Uterus (tissue), 4 donors: ENCODE results near the gene VAMP2. TPM values are rescaled to one million over a fixed set of nuclear protein-coding genes. Genes with fewer than 3 reads are reported as not detected.

ENCODE experiments used
- DNase-seq, 2 donors: peaks; one replicate each; pipeline ENCODE4 v3.0.0-alpha.2; 2019 to 2020
- H3K27ac ChIP-seq, 2 donors: fragments of 200-600 bp; sonication (generic); 1 replicate in 1 of 2; 2 replicates in 1 of 2; pipeline ENCODE4 v1.5.1; 2016 to 2018
- H3K27me3 ChIP-seq, 2 donors: fragments of 200-600 bp; sonication (generic); one replicate each; pipeline ENCODE4 v1.5.1; 2018 to 2019; ENCODE audit warnings: control low read depth in 1 of 2
- H3K36me3 ChIP-seq, 2 donors: fragments of 200-600 bp; sonication (generic); one replicate each; pipeline ENCODE4 v1.5.1; 2019; ENCODE audit warnings: control low read depth in 1 of 2
- H3K4me1 ChIP-seq, 2 donors: fragments of 200-600 bp; sonication (generic); one replicate each; pipeline ENCODE4 v1.5.1; 2018 to 2019; ENCODE audit warnings: control low read depth in 1 of 2
- H3K4me3 ChIP-seq, 2 donors: fragments of 200-600 bp; sonication (generic); 1 replicate in 1 of 2; 2 replicates in 1 of 2; pipeline ENCODE4 v1.5.1; 2018 to 2019; ENCODE audit warnings: mild to moderate bottlenecking in 1 of 2
- H3K9me3 ChIP-seq, 2 donors: fragments of 200-600 bp; sonication (generic); one replicate each; pipeline ENCODE4 v1.5.1; 2019; ENCODE audit warnings: control low read depth in 1 of 2
- POLR2A ChIP-seq, 2 donors: fragments of 450-650 bp; IDR thresholded peaks; one replicate each; pipeline ENCODE4 v1.6.1; 2016; ENCODE audit warnings: antibody characterized with exemption in 2 of 2, mild to moderate bottlenecking in 1 of 2, moderate library complexity in 1 of 2
- intact Hi-C: fragments of 100-400 bp; cut with DNase I; formaldehyde crosslinking; loops from one replicate; pipeline ENCODE4 v1.15.1; 2023; ENCODE audit warnings: low total_unique reads
- total RNA-seq, 4 donors: library from RNA; depleted of rRNA in 3 of 4; stranded (reverse); fragments of >200 nt in 3 of 4; gene quantifications; one replicate each; pipeline versions ENCODE4 v1.1.0 to v1.2.4, GENCODE V29; 2014 to 2023
- TF ChIP-seq, protein P1 (sequence below), 4 experiments: fragments of 200-600 bp in 2 of 4; fragments of 450-650 bp in 2 of 4; sonication (generic) in 2 of 4; IDR thresholded peaks; one replicate each; pipeline ENCODE4 v1.5.1; 2016 to 2019; ENCODE audit warnings: antibody characterized with exemption in 4 of 4, mild to moderate bottlenecking in 2 of 4, moderate library complexity in 1 of 4
- donor health status: DM: yes; HTN: yes; CAD: no.

Gene VAMP2
- total RNA-seq, 4 donors from 2014 or later, result 6.7 to 150 (median 14.1) TPM

DNA sequence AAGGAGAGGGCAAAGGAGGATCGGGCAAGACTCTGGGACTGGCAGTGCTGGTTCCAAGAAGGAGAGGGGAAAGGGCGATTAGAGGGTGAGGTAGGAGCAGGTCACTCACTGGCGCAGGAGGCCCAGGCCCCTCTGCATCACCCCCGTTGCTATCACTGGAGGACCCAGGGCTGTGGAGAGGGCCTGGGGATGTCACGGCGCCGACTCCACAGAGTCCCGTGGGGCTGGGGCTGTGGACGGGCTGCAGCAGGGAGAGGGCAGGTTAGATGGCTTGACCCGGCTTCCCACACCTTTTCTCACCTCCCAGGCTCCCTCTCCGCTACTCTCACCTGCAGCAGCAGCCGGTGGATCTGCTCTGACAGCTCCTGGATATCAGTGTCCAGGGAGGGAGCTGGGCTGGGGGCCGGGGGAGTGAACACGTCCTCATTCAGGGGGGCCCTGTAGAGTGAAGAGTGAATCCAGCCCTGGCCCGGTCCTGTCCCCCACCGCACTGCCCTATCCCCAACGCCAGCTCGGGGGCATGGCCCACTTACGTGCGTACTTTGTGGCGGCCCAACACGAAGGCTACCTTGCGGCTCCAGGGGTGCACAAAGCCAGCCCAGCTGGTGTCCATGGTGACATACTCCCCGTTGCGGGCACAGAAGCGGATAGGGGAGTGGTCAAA is 15.5 kb downstream of the VAMP2 start:
- Histone ChIP-seq H3K4me1 (peaks cover 4 to 13% of the 10 kb centered on the region in 2 donors), H3K9me3 (no peaks in the 10 kb centered on the region), H3K4me3 (no peak overlapping the region), H3K27me3 (no peaks in the 10 kb centered on the region), H3K27ac (peak overlapping the region; percentile 10 to 66), H3K36me3 (no peaks in the 10 kb centered on the region)
- intact Hi-C loops, result no loop called here
- TF ChIP-seq POLR2A (IDR thresholded peaks at IDR 0.05), result no peak
- TF ChIP-seq, protein P1, sequence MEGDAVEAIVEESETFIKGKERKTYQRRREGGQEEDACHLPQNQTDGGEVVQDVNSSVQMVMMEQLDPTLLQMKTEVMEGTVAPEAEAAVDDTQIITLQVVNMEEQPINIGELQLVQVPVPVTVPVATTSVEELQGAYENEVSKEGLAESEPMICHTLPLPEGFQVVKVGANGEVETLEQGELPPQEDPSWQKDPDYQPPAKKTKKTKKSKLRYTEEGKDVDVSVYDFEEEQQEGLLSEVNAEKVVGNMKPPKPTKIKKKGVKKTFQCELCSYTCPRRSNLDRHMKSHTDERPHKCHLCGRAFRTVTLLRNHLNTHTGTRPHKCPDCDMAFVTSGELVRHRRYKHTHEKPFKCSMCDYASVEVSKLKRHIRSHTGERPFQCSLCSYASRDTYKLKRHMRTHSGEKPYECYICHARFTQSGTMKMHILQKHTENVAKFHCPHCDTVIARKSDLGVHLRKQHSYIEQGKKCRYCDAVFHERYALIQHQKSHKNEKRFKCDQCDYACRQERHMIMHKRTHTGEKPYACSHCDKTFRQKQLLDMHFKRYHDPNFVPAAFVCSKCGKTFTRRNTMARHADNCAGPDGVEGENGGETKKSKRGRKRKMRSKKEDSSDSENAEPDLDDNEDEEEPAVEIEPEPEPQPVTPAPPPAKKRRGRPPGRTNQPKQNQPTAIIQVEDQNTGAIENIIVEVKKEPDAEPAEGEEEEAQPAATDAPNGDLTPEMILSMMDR (IDR thresholded peaks at IDR 0.05), result no peak
- DNase-seq, result no peak

GRCh38 chr17:8146381-8147140 is 16.2 kb downstream of the VAMP2 start:
- peak overlapping the region; percentile 10 to 66 for H3K27ac ChIP-seq
- no peaks in the 10 kb centered on the region for H3K36me3 ChIP-seq
- H3K9me3 ChIP-seq, result no peaks in the 10 kb centered on the region
- H3K4me3 ChIP-seq, result no peak overlapping the region
- intact Hi-C loops, result no loop called here
- no peak for DNase-seq
- no peaks in the 10 kb centered on the region for H3K27me3 ChIP-seq
- peaks cover 4 to 13% of the 10 kb centered on the region in 2 donors for H3K4me1 ChIP-seq
- TF ChIP-seq, protein P1 (IDR thresholded peaks at IDR 0.05), result no peak
- no peak for TF ChIP-seq POLR2A (IDR thresholded peaks at IDR 0.05)

GRCh38 chr17:8145811-8146210 is 16.9 kb downstream of the VAMP2 start:
- no peak overlapping the region for H3K4me3 ChIP-seq
- TF ChIP-seq, protein P1 (IDR thresholded peaks at IDR 0.05), result no peak
- TF ChIP-seq POLR2A (IDR thresholded peaks at IDR 0.05), result no peak
- H3K27ac ChIP-seq, result peak overlapping the region; percentile 10 to 66
- no peaks in the 10 kb centered on the region for H3K27me3 ChIP-seq
- no peaks in the 10 kb centered on the region for H3K9me3 ChIP-seq
- intact Hi-C loops, result no loop called here
- DNase-seq, result no peak
- H3K36me3 ChIP-seq, result no peaks in the 10 kb centered on the region
- peaks cover 4 to 13% of the 10 kb centered on the region in 2 donors for H3K4me1 ChIP-seq

DNA sequence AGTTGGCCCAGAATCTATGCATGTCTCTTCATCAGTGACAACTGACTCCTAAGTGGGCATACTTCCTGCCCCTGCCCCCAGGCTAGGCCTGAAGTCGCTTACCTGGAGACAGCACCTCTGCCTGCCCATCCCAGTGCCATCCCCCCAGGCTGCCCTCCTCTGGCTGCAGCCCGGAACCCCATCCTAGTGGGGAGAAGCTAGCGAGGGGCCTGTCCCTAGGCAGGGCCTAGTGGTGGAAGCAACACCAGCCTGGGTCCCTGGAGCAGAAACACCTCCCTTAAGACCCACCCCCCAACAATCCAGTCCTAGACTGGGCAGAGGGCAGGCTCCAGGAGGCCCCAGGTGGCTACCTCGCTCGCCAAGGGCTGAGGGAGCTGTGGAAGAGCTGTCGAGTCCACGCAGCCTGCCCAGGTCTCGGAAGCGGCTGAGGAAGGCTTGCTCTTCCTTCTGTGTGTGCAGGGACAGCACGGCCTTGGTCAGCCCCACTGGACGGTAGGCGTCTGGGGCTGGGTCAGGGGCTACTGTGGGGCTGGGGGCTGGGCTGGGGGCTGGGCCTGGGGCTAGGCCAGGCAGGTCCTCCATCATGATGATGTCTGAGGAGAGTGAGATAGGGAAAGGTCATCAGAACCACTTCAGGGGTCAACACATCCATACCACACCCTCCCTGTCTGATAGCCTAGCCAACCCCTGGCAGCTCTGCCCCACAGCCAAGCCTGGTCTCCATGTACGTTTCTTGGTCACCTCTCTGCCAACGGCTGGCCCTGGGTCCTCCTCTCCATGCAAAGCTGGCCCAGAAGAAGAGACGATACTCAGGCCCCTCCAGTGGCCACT is 18.1 kb downstream of the VAMP2 start:
- peaks cover 0 to 1% of the 10 kb centered on the region in 2 donors for H3K4me1 ChIP-seq
- H3K9me3 ChIP-seq, result no peaks in the 10 kb centered on the region
- no peak for DNase-seq
- intact Hi-C loops, result no loop called here
- H3K27me3 ChIP-seq, result no peaks in the 10 kb centered on the region
- no peak for TF ChIP-seq POLR2A (IDR thresholded peaks at IDR 0.05)
- TF ChIP-seq, protein P1 (IDR thresholded peaks at IDR 0.05), result no peak
- H3K36me3 ChIP-seq, result no peaks in the 10 kb centered on the region
- no peak overlapping the region for H3K27ac ChIP-seq
- H3K4me3 ChIP-seq, result no peak overlapping the region
